ENCODE results near the gene RCE1.

Gene RCE1

GRCh38 chr11:66834539-66834845, 8.7 kb upstream of the RCE1 start:
- Histone ChIP-seq H2AFZ (ENCODE audit: low read depth, low read length) (no peak overlapping the region), H3K27me3 (ENCODE audit: insufficient read depth, low read length) (no peaks in the 10 kb centered on the region), H3K4me3 (ENCODE audit: low read length) (no peak overlapping the region), H3K36me3 (ENCODE audit: insufficient read depth, low read length) (peaks cover 24% of the 10 kb centered on the region), H3K9me3 (ENCODE audit: low read length) (no peaks in the 10 kb centered on the region), H3K4me1 (ENCODE audit: insufficient read depth, low read length) (no peaks in the 10 kb centered on the region)

GRCh38 chr11:66834943-66835342, 8.3 kb upstream of the RCE1 start:
- Histone ChIP-seq H3K36me3 (ENCODE audit: insufficient read depth, low read length) (peaks cover 26% of the 10 kb centered on the region), H3K4me3 (ENCODE audit: low read length) (no peak overlapping the region), H2AFZ (ENCODE audit: low read depth, low read length) (no peak overlapping the region), H3K4me1 (ENCODE audit: insufficient read depth, low read length) (no peaks in the 10 kb centered on the region), H3K9me3 (ENCODE audit: low read length) (no peaks in the 10 kb centered on the region), H3K27me3 (ENCODE audit: insufficient read depth, low read length) (no peaks in the 10 kb centered on the region)

- Histone ChIP-seq H3K4me1 (ENCODE audit: insufficient read depth, low read length) (no peaks in the 10 kb centered on the region), H3K27me3 (ENCODE audit: insufficient read depth, low read length) (no peaks in the 10 kb centered on the region), H2AFZ (ENCODE audit: low read depth, low read length) (no peak overlapping the region), H3K9me3 (ENCODE audit: low read length) (no peaks in the 10 kb centered on the region), H3K4me3 (ENCODE audit: low read length) (no peak overlapping the region), H3K36me3 (ENCODE audit: insufficient read depth, low read length) (peaks cover 27% of the 10 kb centered on the region)
Observed at GRCh38 chr11:66835768-66836405, 7.4 kb upstream of the RCE1 start.

- Histone ChIP-seq H3K4me3 (ENCODE audit: low read length) (no peak overlapping the region), H3K27me3 (ENCODE audit: insufficient read depth, low read length) (no peaks in the 10 kb centered on the region), H3K36me3 (ENCODE audit: insufficient read depth, low read length) (peaks cover 36% of the 10 kb centered on the region), H2AFZ (ENCODE audit: low read depth, low read length) (no peak overlapping the region), H3K4me1 (ENCODE audit: insufficient read depth, low read length) (peaks cover 20% of the 10 kb centered on the region), H3K9me3 (ENCODE audit: low read length) (no peaks in the 10 kb centered on the region)
Observed at GRCh38 chr11:66840317-66841091, 2.7 kb upstream of the RCE1 start.

GRCh38 chr11:66841861-66842260, 1.4 kb upstream of the RCE1 start:
- H3K4me1 ChIP-seq (ENCODE audit: insufficient read depth, low read length): peaks cover 20% of the 10 kb centered on the region
- H3K27me3 ChIP-seq (ENCODE audit: insufficient read depth, low read length): no peaks in the 10 kb centered on the region
- H3K36me3 ChIP-seq (ENCODE audit: insufficient read depth, low read length): peaks cover 48% of the 10 kb centered on the region
- peak overlapping the region; percentile 61 for H3K4me3 ChIP-seq (ENCODE audit: low read length)
- no peaks in the 10 kb centered on the region for H3K9me3 ChIP-seq (ENCODE audit: low read length)
- H2AFZ ChIP-seq (ENCODE audit: low read depth, low read length): no peak overlapping the region

GRCh38 chr11:66842501-66842895, 743 bp upstream of the RCE1 start:
- Histone ChIP-seq H3K9me3 (ENCODE audit: low read length) (no peaks in the 10 kb centered on the region), H2AFZ (ENCODE audit: low read depth, low read length) (peak overlapping the region; percentile 35), H3K36me3 (ENCODE audit: insufficient read depth, low read length) (peaks cover 49% of the 10 kb centered on the region), H3K4me3 (ENCODE audit: low read length) (peak overlapping the region; percentile 61), H3K27me3 (ENCODE audit: insufficient read depth, low read length) (no peaks in the 10 kb centered on the region), H3K4me1 (ENCODE audit: insufficient read depth, low read length) (peaks cover 20% of the 10 kb centered on the region)

GRCh38 chr11:66843776-66844495, 695 bp downstream of the RCE1 start:
- Histone ChIP-seq H3K4me3 (ENCODE audit: low read length) (peak overlapping the region; percentile 61), H3K36me3 (ENCODE audit: insufficient read depth, low read length) (peaks cover 37% of the 10 kb centered on the region), H2AFZ (ENCODE audit: low read depth, low read length) (peak overlapping the region; percentile 35), H3K9me3 (ENCODE audit: low read length) (no peaks in the 10 kb centered on the region), H3K4me1 (ENCODE audit: insufficient read depth, low read length) (peaks cover 20% of the 10 kb centered on the region), H3K27me3 (ENCODE audit: insufficient read depth, low read length) (no peaks in the 10 kb centered on the region)

- H3K4me3 ChIP-seq (ENCODE audit: low read length): peak overlapping the region; percentile 61
- peaks cover 20% of the 10 kb centered on the region for H3K4me1 ChIP-seq (ENCODE audit: insufficient read depth, low read length)
- no peaks in the 10 kb centered on the region for H3K27me3 ChIP-seq (ENCODE audit: insufficient read depth, low read length)
- H3K9me3 ChIP-seq (ENCODE audit: low read length): no peaks in the 10 kb centered on the region
- H3K36me3 ChIP-seq (ENCODE audit: insufficient read depth, low read length): peaks cover 33% of the 10 kb centered on the region
- no peak overlapping the region for H2AFZ ChIP-seq (ENCODE audit: low read depth, low read length)
Observed at GRCh38 chr11:66844496-66845142, 1.4 kb downstream of the RCE1 start.

- Histone ChIP-seq H3K4me1 (ENCODE audit: insufficient read depth, low read length) (peaks cover 20% of the 10 kb centered on the region), H2AFZ (ENCODE audit: low read depth, low read length) (no peak overlapping the region), H3K4me3 (ENCODE audit: low read length) (no peak overlapping the region), H3K27me3 (ENCODE audit: insufficient read depth, low read length) (no peaks in the 10 kb centered on the region), H3K9me3 (ENCODE audit: low read length) (no peaks in the 10 kb centered on the region), H3K36me3 (ENCODE audit: insufficient read depth, low read length) (peaks cover 27% of the 10 kb centered on the region)
Observed at GRCh38 chr11:66845143-66845875, 2.1 kb downstream of the RCE1 start.

GRCh38 chr11:66845876-66846212, 2.6 kb downstream of the RCE1 start:
- no peaks in the 10 kb centered on the region for H3K9me3 ChIP-seq (ENCODE audit: low read length)
- no peaks in the 10 kb centered on the region for H3K27me3 ChIP-seq (ENCODE audit: insufficient read depth, low read length)
- H3K36me3 ChIP-seq (ENCODE audit: insufficient read depth, low read length): peaks cover 27% of the 10 kb centered on the region
- H3K4me3 ChIP-seq (ENCODE audit: low read length): no peak overlapping the region
- no peak overlapping the region for H2AFZ ChIP-seq (ENCODE audit: low read depth, low read length)
- peaks cover 20% of the 10 kb centered on the region for H3K4me1 ChIP-seq (ENCODE audit: insufficient read depth, low read length)

GRCh38 chr11:66846671-66847091, 3.4 kb downstream of the RCE1 start:
- H3K27me3 ChIP-seq (ENCODE audit: insufficient read depth, low read length): no peaks in the 10 kb centered on the region
- H3K4me3 ChIP-seq (ENCODE audit: low read length): no peak overlapping the region
- peaks cover 24% of the 10 kb centered on the region for H3K36me3 ChIP-seq (ENCODE audit: insufficient read depth, low read length)
- no peak overlapping the region for H2AFZ ChIP-seq (ENCODE audit: low read depth, low read length)
- no peaks in the 10 kb centered on the region for H3K9me3 ChIP-seq (ENCODE audit: low read length)
- peaks cover 17% of the 10 kb centered on the region for H3K4me1 ChIP-seq (ENCODE audit: insufficient read depth, low read length)

- no peaks in the 10 kb centered on the region for H3K27me3 ChIP-seq (ENCODE audit: insufficient read depth, low read length)
- no peak overlapping the region for H3K4me3 ChIP-seq (ENCODE audit: low read length)
- H3K9me3 ChIP-seq (ENCODE audit: low read length): no peaks in the 10 kb centered on the region
- peaks cover 24% of the 10 kb centered on the region for H3K36me3 ChIP-seq (ENCODE audit: insufficient read depth, low read length)
- H2AFZ ChIP-seq (ENCODE audit: low read depth, low read length): no peak overlapping the region
- peaks cover 8% of the 10 kb centered on the region for H3K4me1 ChIP-seq (ENCODE audit: insufficient read depth, low read length)
Observed at GRCh38 chr11:66847461-66848232, 4.4 kb downstream of the RCE1 start.
